H1 (cell line): ENCODE data around the gene SLCO2A1. TPM values are rescaled to one million over a fixed set of nuclear protein-coding genes. Genes with fewer than 3 reads are reported as not detected.

Experiments
- CTCF ChIA-PET: fragments of 300-600 bp; sonication (Branson Sonifier 250); formaldehyde crosslinking; loops from one replicate; lab custom pipeline; 2021; ENCODE audit not compliant: partially characterized antibody; lab: Charles Lee
- POLR2A ChIA-PET: fragments of 300-600 bp; sonication (Branson Sonifier 250); formaldehyde crosslinking; loops from one replicate; lab custom pipeline; 2021; ENCODE audit warnings: inconsistent platforms; ENCODE audit not compliant: partially characterized antibody; lab: Charles Lee
- DNase-seq, 2 experiments: peaks; one replicate each; pipeline versions ENCODE4 v3.0.0 to v3.0.0-alpha.2; 2010 to 2022; ENCODE audit warnings: low spot score in 2 of 2, low read depth in 1 of 2, mixed read lengths in 1 of 2
- FAIRE-seq: peaks from 2 replicates; lab custom pipeline; 2011; peaks lifted over from hg19 to GRCh38; lab: Jason Lieb, UNC
- H2AFZ ChIP-seq: 2 replicates; pipeline ENCODE4 v1.8.1; 2012; ENCODE audit warnings: low read length, inconsistent platforms
- H2AK5ac ChIP-seq: 2 replicates; pipeline ENCODE4 v1.6.1; 2013; ENCODE audit warnings: low read depth, low read length
- H2BK120ac ChIP-seq: replicated peaks from 2 replicates; pipeline ENCODE3; 2013; ENCODE audit warnings: low read depth, low read length, inconsistent platforms
- H2BK12ac ChIP-seq: 2 replicates; pipeline ENCODE4 v1.6.1; 2013; ENCODE audit warnings: low read depth, low read length
- H2BK15ac ChIP-seq: 2 replicates; pipeline ENCODE4 v1.6.1; 2013; ENCODE audit warnings: low read length
- H2BK20ac ChIP-seq: 2 replicates; pipeline ENCODE4 v1.6.1; 2013; ENCODE audit warnings: low read length
- H2BK5ac ChIP-seq: 2 replicates; pipeline ENCODE4 v1.6.1; 2013; ENCODE audit warnings: low read depth, low read length
- H3K14ac ChIP-seq: 2 replicates; pipeline ENCODE4 v1.6.1; 2013; ENCODE audit warnings: inconsistent platforms; ENCODE audit not compliant: insufficient read length
- H3K18ac ChIP-seq: 2 replicates; pipeline ENCODE4 v1.6.1; 2013; ENCODE audit warnings: low read length; ENCODE audit errors: extremely low read depth
- H3K23ac ChIP-seq: 2 replicates; pipeline ENCODE4 v1.6.1; 2013; ENCODE audit warnings: inconsistent platforms; ENCODE audit not compliant: insufficient read length
- H3K23me2 ChIP-seq: 2 replicates; pipeline ENCODE4 v1.6.1; 2013; ENCODE audit warnings: low read depth, low read length
- H3K27ac ChIP-seq: 2 replicates; pipeline ENCODE4 v1.6.1; 2011; ENCODE audit warnings: low read depth, low read length, inconsistent platforms
- H3K27me3 ChIP-seq, 4 experiments: replicated peaks in 1 of 4; 1 replicate in 1 of 4; 2 replicates in 3 of 4; pipeline versions ENCODE4 v1.6.1 to v1.8.1; 2011 to 2013; ENCODE audit warnings: low read length in 3 of 4, mild to moderate bottlenecking in 3 of 4, inconsistent platforms in 2 of 4, mixed read lengths in 2 of 4, moderate library complexity in 1 of 4; ENCODE audit not compliant: control insufficient read depth in 3 of 4, insufficient read depth in 3 of 4; ENCODE audit errors: extremely low read depth in 1 of 4
- H3K36me3 ChIP-seq, 4 experiments: 2 replicates each; pipeline versions ENCODE4 v1.6.1 to v1.8.1; 2011 to 2013; ENCODE audit warnings: mild to moderate bottlenecking in 4 of 4, low read length in 3 of 4, moderate library complexity in 2 of 4, control low read depth in 1 of 4, inconsistent platforms in 1 of 4; ENCODE audit not compliant: insufficient read depth in 4 of 4, control insufficient read depth in 2 of 4
- H3K4ac ChIP-seq: replicated peaks from 2 replicates; pipeline ENCODE3; 2013; ENCODE audit warnings: low read length, low read depth, mixed read lengths, inconsistent platforms; ENCODE audit not compliant: insufficient read length
- H3K4me1 ChIP-seq, 4 experiments: replicated peaks in 1 of 4; 1 replicate in 1 of 4; 2 replicates in 3 of 4; pipeline versions ENCODE4 v1.6.1 to v1.8.1; 2011 to 2013; ENCODE audit warnings: low read length in 3 of 4, inconsistent platforms in 2 of 4, mixed read lengths in 1 of 4; ENCODE audit not compliant: insufficient read depth in 4 of 4, control insufficient read depth in 3 of 4
- H3K4me2 ChIP-seq, 2 experiments: 2 replicates each; pipeline versions ENCODE4 v1.6.1 to v1.8.1; 2011 to 2013; ENCODE audit warnings: low read depth in 2 of 2, low read length in 2 of 2, control low read depth in 1 of 2, inconsistent platforms in 1 of 2, mild to moderate bottlenecking in 1 of 2; ENCODE audit not compliant: insufficient read depth in 1 of 2
- H3K4me3 ChIP-seq, 4 experiments: fragments of 200-600, 300-600 bp in 1 of 4; sonication (generic), shearing (Covaris generic), sonication (Bioruptor Twin) in 1 of 4; 2 replicates each; pipeline versions ENCODE4 v1.5.1 to v1.8.1; 2011 to 2016; ENCODE audit warnings: low read length in 4 of 4, low read depth in 3 of 4, control low read depth in 2 of 4, inconsistent platforms in 2 of 4, mild to moderate bottlenecking in 2 of 4, mixed read lengths in 1 of 4, moderate library complexity in 1 of 4; ENCODE audit not compliant: insufficient read depth in 2 of 4; ENCODE audit errors: extremely low read depth in 1 of 4
- H3K56ac ChIP-seq: replicated peaks from 2 replicates; pipeline ENCODE3; 2013; ENCODE audit warnings: low read depth, mild to moderate bottlenecking, mixed read lengths, low read length, inconsistent platforms; ENCODE audit not compliant: insufficient read length
- H3K79me1 ChIP-seq: 2 replicates; pipeline ENCODE4 v1.6.1; 2013; ENCODE audit warnings: low read depth, low read length, control low read depth
- H3K79me2 ChIP-seq, 2 experiments: 2 replicates each; pipeline versions ENCODE4 v1.6.1 to v1.8.1; 2012 to 2013; ENCODE audit warnings: low read length in 2 of 2, mild to moderate bottlenecking in 2 of 2, inconsistent platforms in 1 of 2; ENCODE audit not compliant: insufficient read depth in 2 of 2, control insufficient read depth in 1 of 2
- H3K9ac ChIP-seq, 4 experiments: replicated peaks in 1 of 4; 1 replicate in 1 of 4; 2 replicates in 3 of 4; pipeline versions ENCODE4 v1.6.1 to v1.8.1; 2011 to 2013; ENCODE audit warnings: low read depth in 3 of 4, low read length in 3 of 4, control low read depth in 2 of 4, mild to moderate bottlenecking in 2 of 4, moderate library complexity in 2 of 4, inconsistent platforms in 1 of 4; ENCODE audit errors: extremely low read depth in 1 of 4
- H3K9me3 ChIP-seq, 2 experiments: 2 replicates each; pipeline versions ENCODE4 v1.6.1 to v1.8.1; 2012 to 2013; ENCODE audit warnings: mild to moderate bottlenecking in 2 of 2, moderate library complexity in 2 of 2, control low read depth in 1 of 2, inconsistent platforms in 1 of 2, low read depth in 1 of 2, low read length in 1 of 2, mixed read lengths in 1 of 2; ENCODE audit not compliant: insufficient read depth in 2 of 2
- H4K20me1 ChIP-seq, 2 experiments: replicated peaks in 1 of 2; 2 replicates each; pipeline versions ENCODE3 to v1.8.1; 2011 to 2013; ENCODE audit warnings: inconsistent platforms in 2 of 2, low read length in 2 of 2, mild to moderate bottlenecking in 1 of 2; ENCODE audit not compliant: insufficient read depth in 2 of 2, control insufficient read depth in 1 of 2
- H4K5ac ChIP-seq: 2 replicates; pipeline ENCODE4 v1.6.1; 2013; ENCODE audit warnings: low read length, low read depth, mixed read lengths, inconsistent platforms; ENCODE audit not compliant: insufficient read length
- H4K8ac ChIP-seq: 2 replicates; pipeline ENCODE4 v1.8.0; 2013; ENCODE audit warnings: mild to moderate bottlenecking, moderate library complexity, low read length, inconsistent platforms; ENCODE audit not compliant: insufficient read depth; ENCODE audit errors: extremely low read depth
- H4K91ac ChIP-seq: replicated peaks from 2 replicates; pipeline ENCODE3; 2013; ENCODE audit warnings: low read length, mixed read lengths, inconsistent platforms; ENCODE audit not compliant: insufficient read length
- TAF7 ChIP-seq: optimal IDR thresholded peaks from 2 replicates; pipeline ENCODE3; 2011; ENCODE audit warnings: low read depth, mild to moderate bottlenecking, inconsistent platforms, low read length, moderate library complexity, borderline replicate concordance
- WGBS, 2 experiments: shearing (Covaris generic) in 1 of 2; methylation state at CpG; one replicate each; pipeline versions ENCODE4 v1.1.6 to v1.1.7; 2013 to 2015; ENCODE audit warnings: low lambda C conversion rate in 2 of 2, mixed read lengths in 2 of 2, inconsistent platforms in 1 of 2, low coverage in 1 of 2, missing lambda C conversion rate in 1 of 2; ENCODE audit not compliant: insufficient replicate concordance in 2 of 2, insufficient coverage in 1 of 2, insufficient read length in 1 of 2; ENCODE audit errors: extremely low coverage in 1 of 2, missing lambda C conversion rate in 1 of 2; 5-methylcytosine and 5-hydroxymethylcytosine counted together
- polyA plus RNA-seq, 7 experiments: library from polyadenylated mRNA; depleted of rRNA in 3 of 7; stranded (reverse) in 5 of 7; unstranded in 2 of 7; fragments of >200 nt in 5 of 7; fragments of 200-250 nt in 2 of 7; gene quantifications; 1 replicate in 5 of 7; 2 replicates in 1 of 7; 4 replicates in 1 of 7; pipeline versions ENCODE4 v1.2.1 to v1.2.3, GENCODE V29; 2011 to 2013; ENCODE audit warnings: missing spikeins in 2 of 7, mixed read lengths in 2 of 7
- total RNA-seq: library from RNA; stranded (reverse); fragmentation: NEBNext Ultra II Directional; extraction: Animal tissue kit (Norgen Biotek cat#: 25700); gene quantifications from 2 replicates; pipeline ENCODE4 v1.2.1, GENCODE V29; 2021
- TF ChIP-seq, protein P1 (sequence below): IDR thresholded peaks from 2 replicates; pipeline ENCODE4 v1.6.1; 2012; ENCODE audit warnings: inconsistent platforms

SLCO2A1 gene
- total and polyA plus RNA-seq, 2 of the 8 experiments (the other 6 are each of a cell fraction or from before 2014, with no cell fraction given): 1.1 to 2.3 TPM

- Histone ChIP-seq H3K79me2 (no peaks in the 10 kb centered on the region), H2BK5ac (no peak overlapping the region), H3K79me1 (no peaks in the 10 kb centered on the region), H2BK12ac (0 out of 2 replicates have a peak overlapping the region, but pooled peaks have one; percentile 33), H3K18ac (no peak overlapping the region), H3K14ac (no peak overlapping the region), H3K4me3 (no peak overlapping the region), H3K4me2 (no peak overlapping the region), H2BK20ac (no peak overlapping the region), H3K36me3 (no peaks in the 10 kb centered on the region), H3K23me2 (no peaks in the 10 kb centered on the region), H3K27me3 (peaks cover 0 to 5% (median 0%) of the 10 kb centered on the region in 4 experiments; a peak in 2 of 7 replicates), H4K5ac (no peak overlapping the region), H3K9ac (no peak overlapping the region), H3K4ac (no peak overlapping the region), H3K4me1 (peaks cover 0 to 3% (median 1%) of the 10 kb centered on the region in 4 experiments; a peak in 3 of 7 replicates), H4K8ac (no peak overlapping the region), H3K23ac (no peak overlapping the region), H2AK5ac (no peak overlapping the region), H4K91ac (no peak overlapping the region), H3K9me3 (no peaks in the 10 kb centered on the region), H2BK15ac (no peak overlapping the region), H2BK120ac (no peak overlapping the region), H3K56ac (no peak overlapping the region), H3K27ac (no peak overlapping the region), H2AFZ (no peak overlapping the region), H4K20me1 (no peaks in the 10 kb centered on the region)
- ChIA-PET POLR2A (no interaction called here), CTCF (no interaction called here)
- no peak for DNase-seq
- no peak for TF ChIP-seq TAF7
- TF ChIP-seq, protein P1, sequence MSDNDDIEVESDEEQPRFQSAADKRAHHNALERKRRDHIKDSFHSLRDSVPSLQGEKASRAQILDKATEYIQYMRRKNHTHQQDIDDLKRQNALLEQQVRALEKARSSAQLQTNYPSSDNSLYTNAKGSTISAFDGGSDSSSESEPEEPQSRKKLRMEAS: 0 out of 2 replicates have a peak, but pooled peaks have one; percentile 33
- FAIRE-seq: no peak
- 73% methylated on average over 12 of the region's 12 CpGs; no CpG with 5 or more reads in 1 of the 2 experiments for WGBS, 2 experiments
These were observed 33.5 kb downstream of the SLCO2A1 start for GRCh38 chr3:133996251-133996661.
